ENCODE measurements around the gene COMMD4.
"Not testable (repeated sequence)": the region's sequence is repeated elsewhere in the genome, so short reads cannot be mapped to it uniquely, and the experiment has no call there.

COMMD4 gene

GRCh38 chr15:75371901-75372688 is 36.2 kb downstream of the COMMD4 start:
- DNase-seq (ENCODE audit: low read depth in 2 of 2, low spot score in 1 of 2), result no peak

GRCh38 chr15:75380773-75381172 is 44.9 kb downstream of the COMMD4 start:
- no peak for DNase-seq (ENCODE audit: low read depth in 2 of 2, low spot score in 1 of 2)

GRCh38 chr15:75383986-75384385 is 48.1 kb downstream of the COMMD4 start:
- DNase-seq (ENCODE audit: low read depth in 2 of 2, low spot score in 1 of 2), result not testable (repeated sequence)
